Spleen (tissue), 11 donors: Measurements from ENCODE around the gene CAMK1G. TPM values are rescaled to one million over a fixed set of nuclear protein-coding genes. Genes with fewer than 3 reads are reported as not detected.

Experiments
- DNase-seq: peaks from one replicate; pipeline ENCODE4 v3.0.0-alpha.2; 2020
- H3K27ac ChIP-seq, 8 donors: fragments of 200-600 bp; sonication (generic) in 7 of 8; 1 replicate in 4 of 8; 2 replicates in 4 of 8; pipeline versions ENCODE4 v1.5.0 to v1.8.0; 2016 to 2021; ENCODE audit warnings: inconsistent platforms in 4 of 8, mild to moderate bottlenecking in 4 of 8, moderate library complexity in 1 of 8
- H3K27me3 ChIP-seq, 7 donors: fragments of 200-600 bp; sonication (generic) in 6 of 7; replicated peaks in 1 of 7; 1 replicate in 4 of 7; 2 replicates in 3 of 7; pipeline versions ENCODE4 v1.5.0 to v1.8.0; 2016 to 2021; ENCODE audit warnings: inconsistent platforms in 3 of 7, mild to moderate bottlenecking in 1 of 7
- H3K36me3 ChIP-seq, 6 donors: fragments of 200-600 bp; sonication (generic) in 5 of 6; 1 replicate in 4 of 6; 2 replicates in 2 of 6; pipeline versions ENCODE4 v1.5.0 to v1.8.0; 2016 to 2021; ENCODE audit warnings: inconsistent platforms in 2 of 6
- H3K4me1 ChIP-seq, 6 donors: fragments of 200-600 bp; sonication (generic) in 5 of 6; 1 replicate in 3 of 6; 2 replicates in 3 of 6; pipeline versions ENCODE4 v1.5.0 to v1.8.0; 2016 to 2021; ENCODE audit warnings: inconsistent platforms in 3 of 6
- H3K4me3 ChIP-seq, 8 donors: fragments of 200-600 bp; sonication (generic) in 7 of 8; 1 replicate in 4 of 8; 2 replicates in 4 of 8; pipeline versions ENCODE4 v1.5.0 to v1.8.0; 2016 to 2021; ENCODE audit warnings: inconsistent platforms in 4 of 8, mild to moderate bottlenecking in 4 of 8, moderate library complexity in 2 of 8
- H3K9me3 ChIP-seq, 8 donors: fragments of 200-600 bp; sonication (generic) in 7 of 8; 1 replicate in 4 of 8; 2 replicates in 4 of 8; pipeline versions ENCODE4 v1.5.0 to v1.8.0; 2016 to 2021; ENCODE audit warnings: inconsistent platforms in 4 of 8
- POLR2A ChIP-seq, 3 donors: fragments of 450-650 bp; IDR thresholded peaks; one replicate each; pipeline ENCODE4 v1.5.1; 2017; ENCODE audit warnings: antibody characterized with exemption in 3 of 3, mild to moderate bottlenecking in 1 of 3
- POLR2AphosphoS5 ChIP-seq, 3 donors: sonication (generic); formaldehyde crosslinking; IDR thresholded peaks; one replicate each; pipeline ENCODE4 v1.5.1; 2017; ENCODE audit warnings: antibody characterized with exemption in 3 of 3
- WGBS, 5 donors: extraction: QIAGEN DNeasy Blood & Tissue Kit in 3 of 5; methylation state at CpG; one replicate each; pipeline versions ENCODE4 v1.1.5 to v1.1.7; 2013 to 2018; 5-methylcytosine and 5-hydroxymethylcytosine counted together
- intact Hi-C: fragments of 100-400 bp; cut with DNase I; formaldehyde crosslinking; loops from one replicate; pipeline ENCODE4 v1.15.0; 2023; ENCODE audit warnings: low total_unique reads
- polyA plus RNA-seq, 3 donors: library from polyadenylated mRNA; stranded (reverse); fragments of 200-250 nt; gene quantifications; one replicate each; pipeline ENCODE4 v1.2.1, GENCODE V29; 2013
- total RNA-seq, 7 donors: library from RNA; depleted of rRNA in 3 of 7; stranded (reverse); fragments of >200 nt in 3 of 7; fragmentation: NEBNext Ultra II Directional in 4 of 7; extraction: Animal tissue kit (Norgen Biotek cat#: 25700) in 4 of 7; gene quantifications; one replicate each; pipeline versions ENCODE4 v1.1.0 to v1.2.1, GENCODE V29; 2016 to 2021
- TF ChIP-seq, protein P1 (sequence below), 11 experiments: fragments of 200-600 bp in 7 of 11; fragments of 450-650 bp in 4 of 11; sonication (generic) in 4 of 11; IDR thresholded peaks in 8 of 11; conservative IDR thresholded peaks in 3 of 11; 1 replicate in 7 of 11; 2 replicates in 4 of 11; pipeline versions ENCODE4 v1.4.0 to v1.8.0; 2016 to 2021; ENCODE audit warnings: antibody characterized with exemption in 11 of 11, inconsistent platforms in 4 of 11, mild to moderate bottlenecking in 1 of 11
- donor health status: healthy with polysubstance abuse.
- donor health status: DM: no; HTN: no; CAD: no; lungs with moderate emphysema.
- donor health status: DM: no; HTN: no; CAD: no.
- donor health status: Bipolar disorder and iron deficiency.
- donor health status: healthy.
- donor health status: DM: no; HTN: no; CAD: no.
- donor health status: DM: yes; HTN: yes; CAD: no.

CAMK1G gene
- total and polyA plus RNA-seq, 10 donors, result 0.68 to 12.2 (median 3.0) TPM

DNA sequence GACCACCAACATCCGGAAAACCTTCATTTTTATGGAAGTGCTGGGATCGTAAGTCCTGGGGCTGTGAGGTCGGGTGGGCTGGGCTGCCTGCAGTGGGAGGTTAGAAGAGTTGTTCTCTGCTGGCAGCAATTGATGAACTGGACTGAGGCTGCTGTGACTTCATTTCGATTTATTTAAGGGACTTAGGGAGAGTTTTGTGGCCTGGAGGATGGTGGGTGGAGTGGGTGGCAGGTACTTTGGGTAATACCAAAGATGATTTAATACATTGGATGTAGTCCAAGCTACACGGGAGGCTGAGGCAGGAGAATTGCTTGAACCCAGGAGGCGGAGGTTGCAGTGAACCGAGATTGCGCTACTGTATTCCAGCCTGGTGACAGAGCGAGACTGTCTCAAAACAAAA, 11.5 kb downstream of the CAMK1G start:
- WGBS, 5 donors, result 70 to 85% (median 74%) methylated on average over 9 of the region's 9 CpGs
- intact Hi-C loops, result no loop called here
- TF ChIP-seq, protein P1, sequence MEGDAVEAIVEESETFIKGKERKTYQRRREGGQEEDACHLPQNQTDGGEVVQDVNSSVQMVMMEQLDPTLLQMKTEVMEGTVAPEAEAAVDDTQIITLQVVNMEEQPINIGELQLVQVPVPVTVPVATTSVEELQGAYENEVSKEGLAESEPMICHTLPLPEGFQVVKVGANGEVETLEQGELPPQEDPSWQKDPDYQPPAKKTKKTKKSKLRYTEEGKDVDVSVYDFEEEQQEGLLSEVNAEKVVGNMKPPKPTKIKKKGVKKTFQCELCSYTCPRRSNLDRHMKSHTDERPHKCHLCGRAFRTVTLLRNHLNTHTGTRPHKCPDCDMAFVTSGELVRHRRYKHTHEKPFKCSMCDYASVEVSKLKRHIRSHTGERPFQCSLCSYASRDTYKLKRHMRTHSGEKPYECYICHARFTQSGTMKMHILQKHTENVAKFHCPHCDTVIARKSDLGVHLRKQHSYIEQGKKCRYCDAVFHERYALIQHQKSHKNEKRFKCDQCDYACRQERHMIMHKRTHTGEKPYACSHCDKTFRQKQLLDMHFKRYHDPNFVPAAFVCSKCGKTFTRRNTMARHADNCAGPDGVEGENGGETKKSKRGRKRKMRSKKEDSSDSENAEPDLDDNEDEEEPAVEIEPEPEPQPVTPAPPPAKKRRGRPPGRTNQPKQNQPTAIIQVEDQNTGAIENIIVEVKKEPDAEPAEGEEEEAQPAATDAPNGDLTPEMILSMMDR (IDR thresholded peaks at IDR 0.05 in 8 of 11, conservative IDR thresholded peaks at IDR 0.05 in 3 of 11), result no peak
- TF ChIP-seq POLR2AphosphoS5 (IDR thresholded peaks at IDR 0.05) (no peak), POLR2A (IDR thresholded peaks at IDR 0.05) (no peak)

DNA sequence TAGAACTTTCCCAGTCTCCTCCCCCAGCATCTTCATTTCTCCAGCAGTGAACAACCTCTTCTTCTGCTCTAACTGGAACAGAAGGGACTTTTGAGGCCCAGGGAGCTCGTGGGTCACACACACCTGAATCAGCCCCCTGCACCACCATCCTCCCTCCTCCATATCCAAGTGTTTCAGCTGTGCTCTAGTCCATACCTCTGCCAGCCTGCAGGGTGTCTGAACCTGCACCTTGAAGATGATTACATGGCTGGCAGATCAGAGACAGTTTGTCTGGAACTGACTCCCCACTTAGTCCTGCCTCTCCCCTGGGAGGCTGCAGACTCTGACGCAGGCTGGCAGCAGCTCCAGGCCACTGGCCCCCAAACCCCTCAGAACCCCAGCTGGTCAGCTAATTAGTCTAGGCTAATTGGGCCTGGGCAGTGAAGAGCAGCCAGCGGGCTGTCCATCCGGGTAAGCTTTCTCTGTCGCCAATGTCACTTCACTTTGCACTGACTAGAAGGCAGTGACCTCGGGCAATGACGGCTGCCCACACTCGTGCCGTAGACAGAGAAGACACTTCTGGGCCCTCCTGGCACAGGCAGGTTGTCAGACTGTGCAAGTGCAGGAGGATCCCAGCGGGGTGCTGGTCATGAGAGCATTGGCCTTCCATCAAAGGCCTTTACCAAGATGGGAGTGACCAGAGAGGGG, 12.2 kb downstream of the CAMK1G start:
- intact Hi-C loops, result no loop called here
- Histone ChIP-seq H3K4me1 (peaks cover 0 to 12% (median 0%) of the 10 kb centered on the region in 6 donors), H3K36me3 (no peaks in the 10 kb centered on the region), H3K9me3 (no peaks in the 10 kb centered on the region), H3K4me3 (no peak overlapping the region), H3K27ac (no peak overlapping the region), H3K27me3 (peaks cover 0 to 21% (median 4%) of the 10 kb centered on the region in 7 donors)
- WGBS, 5 donors, result 75 to 85% (median 79%) methylated on average over 6 to 10 of the region's 10 CpGs
- TF ChIP-seq, protein P1 (IDR thresholded peaks at IDR 0.05 in 8 of 11, conservative IDR thresholded peaks at IDR 0.05 in 3 of 11), result no peak
- DNase-seq, result no peak

More for the DNA sequence above, 11.5 kb downstream of the CAMK1G start:
- Histone ChIP-seq H3K27ac (no peak overlapping the region), H3K9me3 (no peaks in the 10 kb centered on the region), H3K4me3 (no peak overlapping the region), H3K36me3 (no peaks in the 10 kb centered on the region), H3K4me1 (peaks cover 0 to 13% (median 0%) of the 10 kb centered on the region in 6 donors), H3K27me3 (peaks cover 0 to 26% (median 4%) of the 10 kb centered on the region in 7 donors)
- no peak for DNase-seq

DNA sequence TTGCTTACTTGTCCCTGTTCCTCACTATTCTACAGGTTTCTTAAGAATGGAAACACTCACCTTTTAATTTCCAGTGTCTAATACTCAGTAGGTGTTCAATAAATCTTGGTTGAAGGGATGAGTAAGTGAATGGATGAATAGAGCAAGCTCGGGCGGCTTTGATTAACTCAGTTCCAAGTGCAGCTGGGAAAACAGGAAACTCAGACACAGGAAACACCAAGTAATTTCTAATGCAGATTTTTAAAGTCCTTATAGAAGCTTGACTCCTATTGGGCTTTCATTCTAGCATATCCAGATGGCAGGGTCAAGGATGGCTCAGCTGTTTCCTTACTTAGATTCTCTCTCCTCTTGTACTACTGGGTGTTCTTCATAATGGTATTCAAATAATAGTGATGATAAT, 14.0 kb downstream of the CAMK1G start:
- no peak for DNase-seq
- H3K4me1 ChIP-seq, result peaks cover 0 to 10% (median 0%) of the 10 kb centered on the region in 6 donors

DNA sequence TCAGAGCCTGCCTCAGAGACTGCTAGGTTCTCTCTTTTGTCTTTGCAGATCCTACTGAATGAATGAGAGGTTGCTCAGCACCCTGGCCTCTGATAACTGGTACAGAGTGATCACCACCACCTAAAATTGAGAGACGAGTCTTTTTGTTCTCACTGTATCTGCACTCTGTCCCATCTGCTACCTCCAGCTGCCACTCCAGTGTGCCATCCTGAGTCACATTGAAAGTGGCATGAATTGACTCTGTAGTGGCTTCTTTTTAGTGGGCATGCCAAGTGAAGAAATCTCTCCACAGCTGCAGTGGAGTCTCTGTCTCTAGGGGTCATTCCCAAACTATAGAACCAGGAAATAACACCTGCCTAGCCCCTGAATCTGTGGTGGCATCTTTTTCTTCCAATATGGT, 14.7 kb downstream of the CAMK1G start:
- WGBS, 5 donors, result 69 to 96% (median 80%) methylated on average over 1 of the region's 1 CpG
- intact Hi-C loops, result no loop called here

More for the DNA sequence above, 14.0 kb downstream of the CAMK1G start:
- Histone ChIP-seq H3K4me3 (no peak overlapping the region), H3K27ac (no peak overlapping the region), H3K36me3 (no peaks in the 10 kb centered on the region), H3K9me3 (no peaks in the 10 kb centered on the region), H3K27me3 (peaks cover 0 to 15% (median 4%) of the 10 kb centered on the region in 7 donors)
- no peak for TF ChIP-seq POLR2AphosphoS5 (IDR thresholded peaks at IDR 0.05)
- TF ChIP-seq POLR2A (IDR thresholded peaks at IDR 0.05), result no peak
- TF ChIP-seq, protein P1 (IDR thresholded peaks at IDR 0.05 in 8 of 11, conservative IDR thresholded peaks at IDR 0.05 in 3 of 11), result no peak
- intact Hi-C loops, result no loop called here
- 43 to 59% (median 51%) methylated on average over 2 of the region's 2 CpGs for WGBS, 5 donors

More for the DNA sequence above, 14.7 kb downstream of the CAMK1G start:
- no peak overlapping the region for H3K4me3 ChIP-seq
- peaks cover 0 to 10% (median 0%) of the 10 kb centered on the region in 6 donors for H3K4me1 ChIP-seq
- no peaks in the 10 kb centered on the region for H3K36me3 ChIP-seq
- H3K27me3 ChIP-seq, result peaks cover 0 to 15% (median 4%) of the 10 kb centered on the region in 7 donors
- DNase-seq, result no peak
- TF ChIP-seq POLR2A (IDR thresholded peaks at IDR 0.05) (no peak), POLR2AphosphoS5 (IDR thresholded peaks at IDR 0.05) (no peak)
- TF ChIP-seq, protein P1 (IDR thresholded peaks at IDR 0.05 in 8 of 11, conservative IDR thresholded peaks at IDR 0.05 in 3 of 11), result no peak
- no peak overlapping the region for H3K27ac ChIP-seq
- no peaks in the 10 kb centered on the region for H3K9me3 ChIP-seq
